Amygdala (tissue), 56 donors: ENCODE measurements around the gene MAMLD1.

Source experiments
- DNase-seq, 56 donors: peaks; one replicate each; lab custom pipeline; 2025; lab: John Stamatoyannopoulos, UW

The MAMLD1 gene

GRCh38 chrX:150454508-150455214 lies 91.5 kb downstream of the MAMLD1 start:
- DNase-seq, result no peak

DNA sequence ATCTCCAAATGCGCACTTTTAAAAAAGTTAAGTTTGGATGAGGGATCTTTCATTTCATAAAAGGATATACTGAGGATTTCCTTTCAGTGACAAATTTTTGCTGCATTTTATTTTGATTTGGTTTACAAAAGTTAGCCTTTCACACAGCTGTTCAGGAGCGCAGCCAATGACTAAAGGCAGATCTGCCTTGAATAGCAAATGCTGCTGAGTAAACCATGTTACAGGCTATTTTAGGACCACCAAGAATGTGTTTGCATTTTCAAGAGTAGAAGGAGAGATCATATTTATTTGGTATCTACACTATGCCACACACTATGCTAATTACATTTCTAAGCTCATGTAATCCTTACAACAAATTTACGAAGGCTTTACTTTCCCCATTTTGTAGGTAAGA lies 92.1 kb downstream of the MAMLD1 start:
- DNase-seq, result no peak

DNA sequence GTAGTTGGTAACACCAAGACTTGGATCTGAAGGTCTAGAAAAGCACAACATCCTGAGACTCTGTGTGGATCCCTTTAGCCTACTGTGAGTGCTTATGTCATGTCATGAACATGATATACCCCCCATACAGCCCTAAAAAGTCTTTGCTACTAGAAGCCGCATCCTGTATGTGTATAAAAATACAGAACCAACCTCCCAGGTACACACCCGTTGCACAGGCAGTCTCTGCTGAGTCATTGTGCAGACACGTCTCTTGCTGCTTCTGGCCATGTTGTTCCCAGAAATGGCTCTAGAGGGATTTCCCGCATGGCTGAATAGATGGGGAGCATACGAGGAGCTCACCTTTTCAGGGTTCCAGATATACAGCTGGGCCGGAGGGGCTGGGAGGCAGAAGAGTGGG lies 93.3 kb downstream of the MAMLD1 start:
- no peak for DNase-seq

DNA sequence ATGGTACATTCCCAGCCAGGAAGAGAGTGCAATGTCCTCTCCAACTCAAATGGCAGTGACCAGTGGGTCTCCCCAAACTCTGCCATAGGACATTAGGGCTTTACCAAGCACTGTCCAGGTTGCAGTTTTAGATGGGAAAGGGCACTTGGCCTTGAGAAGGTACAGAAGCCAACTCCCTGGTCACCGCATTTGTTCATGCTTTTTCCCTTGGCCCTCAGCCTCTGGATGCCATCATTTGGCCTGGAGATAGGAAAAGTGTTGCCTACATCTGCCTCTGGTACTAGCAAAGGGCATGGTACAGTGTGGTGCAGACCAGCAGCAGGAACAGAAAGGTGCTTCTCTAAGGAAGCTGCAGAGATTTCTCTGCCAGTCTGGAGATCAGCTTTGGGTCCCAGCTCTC lies 93.8 kb downstream of the MAMLD1 start:
- DNase-seq, result no peak

DNA sequence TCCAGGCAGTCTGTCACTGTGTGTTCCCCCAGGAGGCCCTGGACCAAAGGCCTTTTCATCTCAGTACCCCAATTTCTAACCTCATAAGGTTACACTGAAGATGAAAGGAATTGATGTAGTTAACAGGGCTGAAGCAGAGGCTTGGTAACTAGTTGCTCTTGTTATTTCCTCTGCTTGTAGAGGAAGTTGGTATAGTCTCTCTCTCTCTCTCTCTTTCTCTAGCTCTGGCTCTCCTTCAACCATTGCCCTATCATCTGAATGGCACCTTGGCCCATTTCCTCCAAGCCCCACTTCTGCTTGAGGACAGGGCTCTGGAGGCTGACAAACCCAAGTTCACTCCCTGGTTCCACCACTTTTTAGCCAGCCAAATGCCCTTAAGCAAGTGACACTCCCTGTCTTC lies 96.1 kb downstream of the MAMLD1 start:
- no peak for DNase-seq

GRCh38 chrX:150460063-150460462 lies 96.9 kb downstream of the MAMLD1 start:
- DNase-seq, result no peak

DNA sequence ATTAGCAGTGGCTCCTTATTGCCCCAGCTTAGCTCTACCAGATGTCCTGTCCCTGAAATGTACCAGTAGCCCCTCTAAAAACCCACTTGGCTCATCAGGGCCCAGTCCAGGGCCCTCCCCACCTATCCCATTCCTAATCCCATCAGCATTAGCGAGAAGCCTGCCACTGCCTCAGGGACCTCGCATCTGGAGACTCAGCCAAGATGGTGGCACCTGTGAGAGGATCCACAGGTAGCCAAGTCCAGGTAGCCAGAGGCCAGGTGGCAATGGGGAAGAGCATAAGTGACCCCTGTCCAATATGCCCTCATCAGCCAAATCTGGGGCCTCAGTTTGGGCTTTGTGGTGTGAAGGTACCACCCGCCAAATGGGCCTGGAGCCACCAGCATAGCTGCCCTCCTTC lies 97.7 kb downstream of the MAMLD1 start:
- DNase-seq, result no peak

GRCh38 chrX:150463566-150463965 lies 100.4 kb downstream of the MAMLD1 start:
- DNase-seq, result no peak

- no peak for DNase-seq
Measured at GRCh38 chrX:150464001-150464400, 100.9 kb downstream of the MAMLD1 start.

- peak in 36 of 56 donors; percentile 2 to 78 (median 20) for DNase-seq
Measured at GRCh38 chrX:150465326-150465725, 102.2 kb downstream of the MAMLD1 start.

GRCh38 chrX:150465881-150466775 lies 103.0 kb downstream of the MAMLD1 start:
- peak in 14 of 56 donors; percentile 1 to 52 (median 24) for DNase-seq

DNA sequence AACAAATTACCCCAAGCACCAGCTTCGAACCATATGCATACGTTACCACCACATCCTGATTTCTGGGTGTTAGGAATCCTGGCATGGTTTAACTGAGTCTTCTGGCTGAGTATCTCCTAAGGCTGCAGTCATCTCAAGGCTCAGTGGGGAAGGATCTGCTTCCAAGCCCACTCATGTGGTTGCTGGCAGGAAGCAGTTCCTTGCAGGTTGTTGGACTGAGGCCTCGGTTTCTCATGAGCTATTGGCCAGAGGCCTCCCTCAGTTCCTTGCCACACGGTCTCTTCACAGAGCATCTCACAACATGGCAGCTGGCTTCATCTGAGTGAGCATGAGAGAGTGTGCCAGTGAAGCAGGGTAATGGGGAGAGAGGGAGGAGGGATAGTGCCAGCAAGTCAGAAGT lies 109.2 kb downstream of the MAMLD1 start:
- no peak for DNase-seq

GRCh38 chrX:150473371-150473770 lies 110.3 kb downstream of the MAMLD1 start:
- no peak for DNase-seq

- DNase-seq, result no peak
Measured at GRCh38 chrX:150475461-150475860, 112.3 kb downstream of the MAMLD1 start.

- DNase-seq, result no peak
Measured at GRCh38 chrX:150476164-150476699, 113.1 kb downstream of the MAMLD1 start.

GRCh38 chrX:150477371-150477770 lies 114.3 kb downstream of the MAMLD1 start:
- no peak for DNase-seq

DNA sequence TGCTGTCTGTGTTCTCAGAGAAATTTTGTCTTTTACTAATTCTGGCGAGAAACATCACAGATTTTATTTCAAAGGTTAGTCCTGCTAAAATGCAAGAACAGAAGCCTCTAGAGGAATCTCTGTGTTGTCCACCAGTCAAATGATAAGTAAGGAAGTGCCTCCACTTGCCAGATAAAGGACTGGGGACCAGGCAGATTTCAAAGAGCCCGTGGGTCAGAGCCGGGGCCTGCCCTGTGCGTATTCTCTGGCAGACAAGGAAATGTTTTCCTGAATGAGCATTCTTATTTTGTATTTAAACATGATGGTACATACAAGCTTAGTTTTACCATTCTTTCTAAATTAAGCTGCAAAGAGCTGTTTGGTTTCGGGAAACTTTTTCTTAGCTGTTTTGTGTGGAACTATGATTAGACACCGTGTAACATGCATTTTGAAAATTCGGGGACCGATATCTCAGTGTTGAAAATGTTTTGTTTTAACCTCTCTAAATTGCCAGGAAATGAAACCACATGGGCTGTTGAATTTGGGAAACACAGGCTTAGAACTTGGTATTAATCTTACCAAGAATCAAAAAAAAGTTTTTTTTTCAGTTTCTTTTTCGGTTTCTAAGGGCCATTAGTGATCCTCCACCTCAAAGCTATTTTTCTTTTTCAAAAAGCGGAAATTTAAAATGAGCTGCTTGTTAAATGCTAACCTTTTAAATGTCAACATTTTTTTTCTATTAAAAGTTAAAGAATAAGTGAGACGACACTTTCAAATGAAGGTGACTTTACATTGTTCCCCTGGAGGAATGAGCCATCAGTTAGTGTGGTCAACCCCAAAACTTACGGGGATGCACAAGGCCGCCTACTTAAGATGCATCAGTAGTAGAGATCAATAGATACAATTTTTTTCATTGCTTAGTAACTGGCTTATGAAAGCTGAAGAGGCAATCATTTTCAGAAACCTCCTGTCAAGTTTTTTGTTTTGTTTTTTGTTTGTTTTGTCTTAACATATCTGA lies 115.7 kb downstream of the MAMLD1 start:
- DNase-seq, result no peak

DNA sequence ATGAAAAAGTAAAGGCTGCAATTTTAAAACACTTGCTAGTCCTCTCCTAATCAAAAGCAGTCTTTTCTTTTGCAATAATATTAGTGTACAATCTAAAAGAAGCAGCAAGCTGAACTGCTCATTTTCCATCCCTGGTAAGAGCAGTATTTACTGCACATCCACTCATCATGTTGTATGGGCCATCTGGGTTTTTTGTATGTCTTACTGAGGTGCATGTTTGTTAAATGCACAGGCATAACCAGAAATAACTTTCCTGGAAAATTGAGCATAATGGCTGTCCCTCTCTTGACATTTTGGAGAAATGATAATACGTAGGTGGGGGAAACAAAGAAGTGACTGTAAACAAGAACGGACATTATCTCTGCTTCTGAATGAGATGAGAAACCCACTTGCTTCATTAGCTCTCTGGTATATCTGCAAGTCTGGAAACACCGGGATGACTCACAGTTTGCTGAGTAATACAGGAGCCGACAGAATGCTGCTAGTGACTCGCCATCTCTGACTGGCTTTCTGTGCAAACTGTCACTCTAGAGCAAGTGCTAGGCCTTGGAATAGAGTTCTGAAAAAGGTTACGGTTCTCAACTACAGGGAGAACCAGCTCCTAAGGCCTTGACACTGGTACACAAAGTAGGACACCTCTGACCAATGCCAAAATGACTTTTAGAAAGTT lies 119.6 kb downstream of the MAMLD1 start:
- DNase-seq, result peak in 7 of 56 donors; percentile 1 to 22 (median 6)

DNA sequence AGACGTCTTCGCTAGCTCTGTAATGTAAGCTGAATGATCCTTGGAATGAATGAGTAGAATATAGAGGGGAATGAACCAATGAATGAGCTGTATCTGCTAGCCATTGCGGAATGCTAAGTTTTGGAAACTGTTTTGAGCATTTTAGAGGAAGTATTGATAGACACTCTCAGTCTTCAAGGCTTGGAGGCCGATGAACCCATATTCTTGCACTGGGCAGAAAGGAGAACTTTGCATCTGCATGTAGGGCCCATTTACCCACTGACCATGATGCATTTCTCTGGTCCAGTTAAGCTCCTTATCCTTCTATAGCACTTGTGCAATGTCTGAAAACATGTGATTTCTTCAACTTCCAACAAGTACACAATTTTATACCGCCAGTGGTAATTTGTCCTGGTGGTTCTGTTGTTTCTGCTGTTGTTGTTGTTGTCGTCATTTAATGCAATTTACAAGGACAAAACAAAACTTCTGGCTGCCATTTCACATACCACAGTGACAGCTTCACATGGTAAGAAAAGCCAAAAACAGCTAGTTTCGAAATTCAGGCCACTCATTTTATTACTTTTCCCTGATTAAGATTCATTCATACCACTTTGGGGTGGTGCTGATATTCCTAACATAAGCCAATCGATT lies 120.4 kb downstream of the MAMLD1 start:
- DNase-seq, result no peak
